NOMO-1 (cell line): Measurements from ENCODE around the gene EIF2S2.

Source experiments
- DNase-seq, 2 experiments: peaks; one replicate each; lab custom pipeline; 2025; ENCODE audit not compliant: unreplicated experiment in 2 of 2; lab: John Stamatoyannopoulos, UW

EIF2S2 gene

GRCh38 chr20:34122274-34122980, 10.4 kb upstream of the EIF2S2 start:
- no peak for DNase-seq

- DNase-seq: no peak
Measured at GRCh38 chr20:34120213-34120612, 8.2 kb upstream of the EIF2S2 start.

DNA sequence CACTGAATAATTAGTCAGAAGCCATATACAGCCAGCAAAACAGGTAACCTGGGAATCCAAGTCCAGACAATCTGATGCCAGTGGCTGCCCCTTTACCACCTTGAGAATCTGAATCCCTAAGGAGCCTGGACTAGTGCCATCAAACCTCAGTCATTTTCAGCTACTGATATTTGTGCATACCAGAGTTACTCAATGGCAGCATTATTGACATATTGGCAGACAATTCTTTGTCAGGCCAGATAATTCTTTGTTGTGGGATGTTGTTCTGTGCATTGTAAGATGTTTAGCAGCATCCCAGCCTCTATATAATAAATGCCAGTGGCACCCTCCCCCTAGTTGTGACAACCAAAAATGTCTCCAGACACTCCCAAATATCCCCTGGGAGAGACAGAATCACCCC, 3.2 kb upstream of the EIF2S2 start:
- no peak for DNase-seq

- DNase-seq: no peak
Measured at GRCh38 chr20:34114809-34115208, 2.8 kb upstream of the EIF2S2 start.

DNA sequence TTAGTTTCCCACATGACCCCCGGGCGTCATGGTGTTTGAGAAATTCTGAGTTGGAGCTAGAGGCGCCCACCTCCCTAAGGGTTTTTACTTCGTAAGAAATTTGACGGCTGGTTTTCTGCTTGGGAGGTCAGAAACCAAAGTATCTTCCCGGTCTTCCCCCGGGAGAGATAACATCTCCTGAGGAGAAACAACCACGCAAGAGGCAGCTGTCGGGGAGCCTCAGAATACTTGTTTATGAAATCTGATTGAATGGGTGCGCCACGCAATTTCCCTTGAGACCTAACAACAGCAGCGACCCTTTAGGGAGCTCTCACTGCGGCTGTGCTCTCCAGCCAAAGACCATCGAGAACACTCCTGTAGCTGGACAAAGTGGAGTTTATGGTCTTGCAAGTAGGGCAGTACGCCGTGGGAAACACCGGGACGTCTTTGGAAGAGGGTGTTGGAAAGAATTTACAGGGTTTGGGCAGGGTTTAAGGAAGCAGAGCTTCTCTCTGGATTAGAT, 608 bp upstream of the EIF2S2 start:
- peak in 1 of 2 experiments; percentile 52 for DNase-seq

- peak; percentile 20 to 42 for DNase-seq
Measured at GRCh38 chr20:34110745-34111641, 1.1 kb downstream of the EIF2S2 start.

GRCh38 chr20:34110025-34110744, 1.9 kb downstream of the EIF2S2 start:
- no peak for DNase-seq

- DNase-seq: no peak
Measured at GRCh38 chr20:34109442-34109841, 2.6 kb downstream of the EIF2S2 start.

DNA sequence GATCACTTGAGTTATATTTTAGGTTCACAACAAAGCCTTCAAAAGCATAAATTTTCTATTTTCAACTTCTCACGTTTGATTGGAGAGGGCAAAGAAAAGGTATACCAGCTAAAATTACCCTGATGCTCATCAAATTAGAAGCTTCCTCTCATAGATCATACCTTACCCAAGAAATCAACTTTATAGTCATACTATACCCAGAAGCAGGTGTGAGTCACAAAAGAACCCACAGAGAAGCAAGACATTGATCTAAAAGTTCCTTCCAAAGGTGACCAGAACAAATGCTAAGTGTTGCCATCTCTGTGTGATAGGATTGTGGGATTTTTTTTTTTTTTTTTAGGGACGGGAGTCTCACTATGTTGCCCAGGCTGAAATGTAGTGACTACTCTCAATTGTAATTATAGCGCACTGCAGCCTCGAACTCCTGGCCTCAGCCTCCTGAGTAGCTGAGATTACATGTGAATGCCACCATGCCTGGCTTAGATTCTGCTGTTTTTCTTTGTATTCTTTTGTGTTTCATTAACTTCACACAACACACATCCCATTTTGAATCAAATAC, 3.3 kb downstream of the EIF2S2 start:
- DNase-seq: no peak

DNA sequence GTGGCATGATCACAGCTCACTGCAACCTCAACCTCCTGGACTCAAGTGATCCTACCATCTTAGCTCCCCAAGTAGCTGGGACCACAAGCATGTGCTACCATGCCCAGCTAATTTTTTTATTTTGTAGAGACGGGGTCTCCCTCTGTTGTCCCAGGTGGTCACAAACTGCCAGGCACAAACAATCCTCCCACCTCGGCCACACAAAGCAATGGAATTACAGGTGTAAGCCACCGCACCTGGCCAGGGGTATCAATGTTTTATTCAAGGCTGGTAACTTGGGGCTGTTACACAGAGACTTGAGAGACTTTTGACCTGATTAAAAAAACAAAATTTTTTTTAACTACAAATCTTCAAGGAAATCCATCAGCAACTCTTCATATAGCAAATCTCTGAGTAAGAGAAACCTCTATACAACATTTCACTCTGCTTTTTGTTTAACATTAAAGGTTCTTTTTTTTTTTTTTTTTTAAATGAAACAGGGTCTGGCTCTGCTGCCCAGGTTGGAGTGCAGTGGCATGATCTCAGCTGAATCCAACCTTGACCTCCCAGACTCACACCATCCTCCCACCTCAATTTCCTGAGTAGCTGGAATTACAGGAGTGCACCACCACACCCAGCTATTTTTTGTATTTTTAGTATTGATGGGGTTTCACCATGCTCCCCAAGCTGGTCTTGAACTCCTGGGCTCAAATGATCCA, 5.9 kb downstream of the EIF2S2 start:
- no peak for DNase-seq

GRCh38 chr20:34104059-34104458, 8.0 kb downstream of the EIF2S2 start:
- peak in 1 of 2 experiments; percentile 43 for DNase-seq

DNA sequence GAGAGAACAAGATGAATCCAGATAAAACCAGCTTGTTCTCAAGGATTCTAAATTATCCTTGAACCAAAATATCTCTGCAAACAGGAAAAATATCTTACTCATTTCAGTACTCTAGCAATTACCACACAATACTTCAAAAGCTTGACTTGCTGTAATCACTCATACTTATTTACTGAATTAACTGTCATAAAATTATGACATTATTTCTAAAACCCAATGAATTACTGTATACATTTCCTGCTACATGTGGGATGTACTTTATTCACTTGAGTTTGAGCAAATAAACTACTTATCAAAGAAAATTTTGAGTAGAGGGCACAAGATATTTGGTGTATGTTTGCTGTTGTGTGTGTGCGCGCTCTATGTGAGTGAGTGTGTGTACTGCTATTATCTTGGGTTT, 9.7 kb downstream of the EIF2S2 start:
- DNase-seq: no peak

- DNase-seq: no peak
Measured at GRCh38 chr20:34100576-34100975, 11.5 kb downstream of the EIF2S2 start.

- DNase-seq: no peak
Measured at GRCh38 chr20:34099675-34100074, 12.4 kb downstream of the EIF2S2 start.

DNA sequence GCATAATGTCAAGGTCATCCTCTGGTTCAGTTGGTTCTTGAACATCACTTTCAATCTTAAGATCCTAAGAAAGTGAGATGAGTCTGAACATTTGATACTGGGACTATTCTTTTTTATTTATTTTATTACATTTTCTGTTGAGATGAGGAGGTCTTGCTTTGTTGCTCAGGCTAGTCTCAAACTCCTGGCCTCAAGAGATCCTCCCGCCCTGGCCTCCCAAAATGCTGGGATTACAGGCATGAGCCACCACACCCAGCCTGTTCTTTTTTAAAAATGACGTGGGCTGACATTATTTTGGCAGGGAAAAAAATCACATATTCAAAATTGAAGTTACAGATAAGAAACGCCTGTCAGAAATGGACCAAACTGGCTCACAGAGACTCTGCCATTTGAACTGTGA, 13.5 kb downstream of the EIF2S2 start:
- DNase-seq: no peak

- DNase-seq: no peak
Measured at GRCh38 chr20:34096699-34097444, 15.2 kb downstream of the EIF2S2 start.

DNA sequence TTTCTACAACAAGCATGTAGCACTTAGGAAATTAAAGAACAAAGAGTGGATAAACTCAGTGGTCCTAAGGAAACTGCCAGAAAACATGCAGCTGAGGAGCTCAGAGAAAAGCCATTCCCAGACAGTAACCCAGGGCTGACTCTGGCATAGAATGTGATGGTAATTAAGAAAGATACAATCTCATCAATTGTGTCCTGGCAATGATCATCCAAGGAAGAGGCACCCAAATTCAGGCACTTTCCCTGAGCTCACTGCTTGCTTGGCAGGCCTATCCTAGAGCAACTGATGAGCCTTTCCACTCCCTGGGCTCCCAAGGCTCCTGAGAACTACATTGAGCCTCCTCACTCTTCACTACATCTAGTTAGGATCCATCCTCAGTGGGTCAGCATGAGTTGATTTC, 16.2 kb downstream of the EIF2S2 start:
- DNase-seq: no peak

- no peak for DNase-seq
Measured at GRCh38 chr20:34093895-34094294, 18.1 kb downstream of the EIF2S2 start.

DNA sequence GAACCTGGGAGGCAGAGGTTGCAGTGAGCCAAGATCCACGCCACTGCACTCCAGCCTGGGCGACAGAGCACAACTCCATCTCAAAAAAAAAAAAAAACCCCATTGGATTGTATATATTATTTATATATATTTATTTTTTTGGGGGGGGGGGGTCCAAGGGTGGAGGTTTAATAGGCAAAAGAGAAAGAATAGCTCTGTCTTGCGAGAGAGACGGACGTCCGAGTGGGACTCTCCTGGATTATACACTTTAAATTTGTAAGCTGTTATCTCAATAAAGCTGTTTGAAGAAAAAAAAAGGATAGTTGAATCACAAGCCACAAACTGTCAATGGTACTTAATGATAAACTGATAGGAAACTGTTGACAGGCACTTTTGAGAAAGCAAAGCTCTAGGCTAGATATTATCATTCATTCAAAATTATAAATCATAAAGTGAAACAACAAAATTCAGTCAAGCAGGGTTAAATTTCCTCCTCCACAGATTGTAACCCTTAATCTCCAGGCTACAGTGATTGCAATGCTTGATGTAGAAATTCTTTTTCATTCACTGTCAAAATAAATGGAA, 20.3 kb downstream of the EIF2S2 start:
- DNase-seq: no peak
